Thymus (tissue), 11 donors: ENCODE measurements around the gene RHPN2. TPM values are rescaled to one million over a fixed set of nuclear protein-coding genes. Genes with fewer than 3 reads are reported as not detected.
"Not testable (repeated sequence)": the region's sequence is repeated elsewhere in the genome, so short reads cannot be mapped to it uniquely, and the experiment has no call there.

Source experiments
- DNase-seq, 9 donors: peaks; one replicate each; pipeline ENCODE4 v3.0.0-alpha.2; 2013; ENCODE audit warnings: low spot score in 9 of 9, low read depth in 6 of 9, missing footprints in 1 of 9
- H3K27ac ChIP-seq, 2 donors: one replicate each; pipeline ENCODE4 v1.5.1; 2013; ENCODE audit warnings: control low read depth in 1 of 2, low read depth in 1 of 2, low read length in 1 of 2, mild to moderate bottlenecking in 1 of 2, moderate library complexity in 1 of 2
- H3K27me3 ChIP-seq, 2 donors: one replicate each; pipeline ENCODE4 v1.5.1; 2013; ENCODE audit warnings: low read length in 1 of 2; ENCODE audit not compliant: control insufficient read depth in 2 of 2, insufficient read depth in 1 of 2
- H3K36me3 ChIP-seq, 2 donors: one replicate each; pipeline ENCODE4 v1.5.1; 2013; ENCODE audit warnings: low read length in 1 of 2, mild to moderate bottlenecking in 1 of 2, moderate library complexity in 1 of 2; ENCODE audit not compliant: control insufficient read depth in 2 of 2, insufficient read depth in 2 of 2
- H3K4me1 ChIP-seq, 2 donors: one replicate each; pipeline ENCODE4 v1.5.1; 2013; ENCODE audit warnings: low read length in 2 of 2; ENCODE audit not compliant: control insufficient read depth in 2 of 2, insufficient read depth in 2 of 2
- H3K4me3 ChIP-seq, 2 donors: one replicate each; pipeline ENCODE4 v1.5.1; 2013; ENCODE audit warnings: low read length in 2 of 2, control low read depth in 1 of 2, mild to moderate bottlenecking in 1 of 2
- H3K9me3 ChIP-seq, 2 donors: one replicate each; pipeline ENCODE4 v1.5.1; 2013; ENCODE audit warnings: low read length in 1 of 2, mild to moderate bottlenecking in 1 of 2; ENCODE audit not compliant: control insufficient read depth in 2 of 2, insufficient read depth in 1 of 2
- WGBS: extraction: QIAGEN DNeasy Blood & Tissue Kit; methylation state at CpG from one replicate; pipeline ENCODE4 v1.1.7; 2013; 5-methylcytosine and 5-hydroxymethylcytosine counted together
- polyA plus RNA-seq: library from polyadenylated mRNA; stranded (reverse); fragments of 200-250 nt; gene quantifications from one replicate; pipeline ENCODE4 v1.2.3, GENCODE V29; 2013
- total RNA-seq: library from RNA; stranded (reverse); fragments of 120-200 nt; gene quantifications from one replicate; pipeline ENCODE4 v1.2.4, GENCODE V29; 2013
- donor health status: healthy.

RHPN2 gene
- total and polyA plus RNA-seq, 2 donors, result 4.8 to 5.1 TPM

GRCh38 chr19:33024398-33024797, 40.3 kb downstream of the RHPN2 start:
- Histone ChIP-seq H3K9me3 (no peaks in the 10 kb centered on the region), H3K27me3 (no peaks in the 10 kb centered on the region), H3K4me1 (no peaks in the 10 kb centered on the region), H3K36me3 (no peaks in the 10 kb centered on the region), H3K4me3 (no peak overlapping the region), H3K27ac (no peak overlapping the region)
- WGBS, result 92% methylated on average over 8 of the region's 8 CpGs
- DNase-seq, result no peak

DNA sequence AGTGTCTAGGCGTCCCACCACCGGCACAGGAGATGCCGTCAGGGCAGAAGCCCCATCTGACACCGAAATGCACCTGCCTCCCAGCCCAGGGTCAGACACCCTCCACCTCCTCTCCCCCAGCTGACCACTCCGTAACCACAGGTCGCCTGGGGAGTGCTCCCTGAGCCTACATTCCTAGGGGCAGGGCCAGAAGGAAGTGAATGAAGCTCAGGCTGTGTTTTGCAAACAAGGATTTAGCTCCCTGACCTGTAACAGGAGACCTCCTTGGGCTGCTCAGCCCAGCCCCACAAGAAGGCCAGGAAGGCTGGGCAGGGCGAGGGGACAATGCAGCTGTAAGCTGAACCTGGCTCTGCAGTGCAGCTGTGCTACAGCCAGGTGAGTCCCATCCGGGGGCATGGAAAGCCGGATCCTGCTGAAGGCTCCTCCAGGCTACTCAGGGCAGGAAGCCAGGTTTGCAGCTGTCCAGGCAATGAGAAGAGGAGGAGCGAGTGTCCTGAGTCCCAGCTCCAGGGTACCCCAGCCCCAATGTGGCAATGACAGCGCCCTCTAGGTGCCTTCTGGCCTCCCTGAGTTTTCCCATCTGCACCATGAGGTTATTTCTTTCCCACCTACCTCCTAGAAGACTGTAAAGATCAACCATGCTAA, 42.1 kb downstream of the RHPN2 start:
- WGBS, result 41% methylated on average over 11 of the region's 11 CpGs
- DNase-seq, result no peak
- H3K4me1 ChIP-seq, result no peaks in the 10 kb centered on the region
- no peaks in the 10 kb centered on the region for H3K27me3 ChIP-seq
- H3K9me3 ChIP-seq, result no peaks in the 10 kb centered on the region
- H3K4me3 ChIP-seq, result no peak overlapping the region
- H3K36me3 ChIP-seq, result no peaks in the 10 kb centered on the region
- no peak overlapping the region for H3K27ac ChIP-seq

- not testable (repeated sequence) for H3K27ac ChIP-seq, DNase-seq, H3K27me3 ChIP-seq, H3K9me3 ChIP-seq, H3K4me3 ChIP-seq, H3K4me1 ChIP-seq, H3K36me3 ChIP-seq
- 77% methylated on average over 4 of the region's 4 CpGs for WGBS
These were observed 53.8 kb downstream of the RHPN2 start for GRCh38 chr19:33010891-33011290.

DNA sequence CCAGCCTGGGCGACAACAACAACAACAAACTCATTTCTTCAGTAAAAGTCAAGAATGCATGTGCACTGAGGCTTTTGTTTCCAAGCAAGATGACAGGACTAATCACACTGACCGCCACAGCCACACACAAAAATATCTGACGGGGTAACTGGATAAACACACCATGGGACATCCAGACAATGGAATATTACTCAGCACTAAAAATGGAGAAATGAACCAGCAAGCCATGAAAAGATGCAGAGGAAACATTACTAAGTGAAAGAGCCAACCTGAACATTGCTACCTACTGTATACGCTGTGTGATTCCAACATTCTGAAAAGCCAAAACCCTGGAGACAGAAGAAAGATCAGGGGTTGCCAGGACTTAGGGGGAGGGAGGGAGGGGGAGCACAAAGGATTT, 56.0 kb downstream of the RHPN2 start:
- no peak overlapping the region for H3K4me3 ChIP-seq
- H3K27ac ChIP-seq, result no peak overlapping the region
- no peaks in the 10 kb centered on the region for H3K9me3 ChIP-seq
- DNase-seq, result no peak
- 98% methylated on average over 4 of the region's 4 CpGs for WGBS
- H3K27me3 ChIP-seq, result no peaks in the 10 kb centered on the region
- H3K4me1 ChIP-seq, result no peaks in the 10 kb centered on the region
- no peaks in the 10 kb centered on the region for H3K36me3 ChIP-seq

GRCh38 chr19:33005440-33005839, 59.2 kb downstream of the RHPN2 start:
- Histone ChIP-seq H3K9me3 (no peaks in the 10 kb centered on the region), H3K36me3 (no peaks in the 10 kb centered on the region), H3K4me3 (no peak overlapping the region), H3K27me3 (no peaks in the 10 kb centered on the region), H3K27ac (no peak overlapping the region), H3K4me1 (peaks cover 0 to 1% of the 10 kb centered on the region in 2 donors)
- WGBS, result 77% methylated on average over 5 of the region's 5 CpGs
- DNase-seq, result no peak

DNA sequence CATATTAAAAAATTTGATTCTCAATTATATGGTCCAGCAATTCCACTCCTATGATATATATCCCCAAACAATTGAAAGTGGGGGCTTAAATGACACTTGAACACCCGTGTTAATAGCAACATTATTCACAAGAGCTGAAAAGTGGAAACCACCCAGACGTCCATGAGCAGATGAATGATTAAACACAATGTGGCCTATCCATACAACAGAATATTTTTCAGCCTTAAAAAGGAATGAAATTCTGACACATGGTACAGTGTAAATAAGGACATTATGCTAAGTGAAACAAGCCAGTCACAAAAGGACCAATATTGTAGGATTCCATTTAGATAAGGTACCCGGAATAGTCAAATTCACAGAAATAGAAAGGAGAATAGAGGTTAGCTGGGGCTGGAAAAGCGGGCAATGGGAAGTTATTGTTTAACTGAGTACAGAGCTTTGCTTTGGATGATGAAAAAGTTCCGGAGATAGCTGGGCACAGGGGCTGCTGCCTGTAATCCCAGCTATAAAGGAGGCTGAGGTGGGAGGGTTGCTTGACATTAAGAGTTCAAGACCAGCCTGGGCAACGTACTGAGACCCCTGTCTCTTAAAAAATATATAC, 61.2 kb downstream of the RHPN2 start:
- not testable (repeated sequence) for H3K4me1 ChIP-seq, H3K4me3 ChIP-seq, H3K27ac ChIP-seq, H3K36me3 ChIP-seq, H3K9me3 ChIP-seq, DNase-seq, H3K27me3 ChIP-seq
- 84% methylated on average over 6 of the region's 6 CpGs for WGBS

GRCh38 chr19:33002126-33002865, 62.4 kb downstream of the RHPN2 start:
- H3K4me1 ChIP-seq, H3K27me3 ChIP-seq, H3K9me3 ChIP-seq, H3K36me3 ChIP-seq, H3K27ac ChIP-seq, H3K4me3 ChIP-seq, DNase-seq: not testable (repeated sequence)
- 90% methylated on average over 15 of the region's 15 CpGs for WGBS

DNA sequence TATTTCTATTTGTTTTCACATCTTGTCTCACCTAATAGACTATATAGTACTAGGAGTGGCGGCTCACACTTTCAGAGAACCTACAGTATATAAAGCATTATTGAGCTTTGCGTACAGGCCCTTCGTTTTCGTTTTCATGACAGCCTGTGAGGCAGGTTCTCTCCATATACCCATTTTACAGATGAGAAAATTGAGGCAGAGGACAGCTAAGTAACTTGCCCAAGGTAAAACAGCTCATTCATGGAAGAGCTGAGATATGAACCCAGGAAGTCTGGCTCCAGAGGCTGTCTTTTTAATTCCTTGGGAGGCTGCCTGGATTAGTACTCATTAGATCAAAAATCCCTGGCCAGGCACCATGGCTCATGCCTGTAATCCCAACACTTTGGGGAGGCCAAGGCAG, 63.8 kb downstream of the RHPN2 start:
- no peaks in the 10 kb centered on the region for H3K27me3 ChIP-seq
- no peaks in the 10 kb centered on the region for H3K36me3 ChIP-seq
- peaks cover 0 to 2% of the 10 kb centered on the region in 2 donors for H3K4me1 ChIP-seq
- no peak overlapping the region for H3K27ac ChIP-seq
- no peaks in the 10 kb centered on the region for H3K9me3 ChIP-seq
- no peak overlapping the region for H3K4me3 ChIP-seq
- WGBS, result 92% methylated on average over 4 of the region's 4 CpGs
- no peak for DNase-seq

- DNase-seq, result peak in 2 of 9 donors; percentile 13 to 50
- no peaks in the 10 kb centered on the region for H3K9me3 ChIP-seq
- WGBS, result 22% methylated on average over 8 of the region's 8 CpGs
- H3K27me3 ChIP-seq, result no peaks in the 10 kb centered on the region
- no peak overlapping the region for H3K4me3 ChIP-seq
- no peaks in the 10 kb centered on the region for H3K36me3 ChIP-seq
- peaks cover 0 to 2% of the 10 kb centered on the region in 2 donors for H3K4me1 ChIP-seq
- H3K27ac ChIP-seq, result no peak overlapping the region
These were observed 64.2 kb downstream of the RHPN2 start for GRCh38 chr19:33000510-33000909.
